ENCODE data around the gene ADAMTS2. TPM values are rescaled to one million over a fixed set of nuclear protein-coding genes. Genes with fewer than 3 reads are reported as not detected.

Gene ADAMTS2
- total and polyA plus RNA-seq, 12 donors = 4.3 to 70.3 (median 22.4) TPM

DNA sequence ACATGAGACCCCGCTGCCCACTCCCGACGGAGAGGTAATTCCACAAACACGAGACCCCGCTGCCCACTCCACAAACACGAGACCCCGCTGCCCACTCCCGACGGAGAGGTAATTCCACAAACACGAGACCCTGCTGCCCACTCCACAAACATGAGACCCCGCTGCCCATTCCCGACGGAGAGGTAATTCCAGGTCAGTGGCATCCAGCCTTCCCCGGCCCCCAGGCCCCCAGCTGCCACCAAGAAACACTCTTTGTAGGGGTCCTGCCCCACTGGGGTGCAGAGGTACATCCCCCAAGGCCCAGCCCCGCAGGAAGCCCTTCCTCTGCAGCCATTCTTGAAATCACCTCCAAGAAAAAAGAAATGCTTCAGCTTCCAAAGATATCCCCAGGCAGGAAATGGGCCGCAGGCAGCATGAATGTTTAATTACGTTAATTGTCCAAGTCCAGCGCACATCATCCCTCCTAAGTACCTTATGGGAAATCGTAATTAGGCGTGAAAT, 115.9 kb downstream of the ADAMTS2 start:
- Histone ChIP-seq H3K27me3 (no peaks in the 10 kb centered on the region), H3K4me3 (no peak overlapping the region), H3K9me3 (replicated peaks in 1 of 3) (no peaks in the 10 kb centered on the region), H3K27ac (no peak overlapping the region), H3K4me1 (replicated peaks in 1 of 2) (no peaks in the 10 kb centered on the region), H3K36me3 (replicated peaks in 1 of 2) (no peaks in the 10 kb centered on the region)
- 81 to 91% (median 86%) methylated on average over 6 to 17 of the region's 20 CpGs for WGBS, 4 donors
- intact Hi-C loops (cut with DNase I) = no loop called here
- DNase-seq = no peak
- TF ChIP-seq, protein P1, sequence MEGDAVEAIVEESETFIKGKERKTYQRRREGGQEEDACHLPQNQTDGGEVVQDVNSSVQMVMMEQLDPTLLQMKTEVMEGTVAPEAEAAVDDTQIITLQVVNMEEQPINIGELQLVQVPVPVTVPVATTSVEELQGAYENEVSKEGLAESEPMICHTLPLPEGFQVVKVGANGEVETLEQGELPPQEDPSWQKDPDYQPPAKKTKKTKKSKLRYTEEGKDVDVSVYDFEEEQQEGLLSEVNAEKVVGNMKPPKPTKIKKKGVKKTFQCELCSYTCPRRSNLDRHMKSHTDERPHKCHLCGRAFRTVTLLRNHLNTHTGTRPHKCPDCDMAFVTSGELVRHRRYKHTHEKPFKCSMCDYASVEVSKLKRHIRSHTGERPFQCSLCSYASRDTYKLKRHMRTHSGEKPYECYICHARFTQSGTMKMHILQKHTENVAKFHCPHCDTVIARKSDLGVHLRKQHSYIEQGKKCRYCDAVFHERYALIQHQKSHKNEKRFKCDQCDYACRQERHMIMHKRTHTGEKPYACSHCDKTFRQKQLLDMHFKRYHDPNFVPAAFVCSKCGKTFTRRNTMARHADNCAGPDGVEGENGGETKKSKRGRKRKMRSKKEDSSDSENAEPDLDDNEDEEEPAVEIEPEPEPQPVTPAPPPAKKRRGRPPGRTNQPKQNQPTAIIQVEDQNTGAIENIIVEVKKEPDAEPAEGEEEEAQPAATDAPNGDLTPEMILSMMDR (IDR thresholded peaks at IDR 0.05) = no peak
- TF ChIP-seq POLR2A (IDR thresholded peaks at IDR 0.05) = no peak

DNA sequence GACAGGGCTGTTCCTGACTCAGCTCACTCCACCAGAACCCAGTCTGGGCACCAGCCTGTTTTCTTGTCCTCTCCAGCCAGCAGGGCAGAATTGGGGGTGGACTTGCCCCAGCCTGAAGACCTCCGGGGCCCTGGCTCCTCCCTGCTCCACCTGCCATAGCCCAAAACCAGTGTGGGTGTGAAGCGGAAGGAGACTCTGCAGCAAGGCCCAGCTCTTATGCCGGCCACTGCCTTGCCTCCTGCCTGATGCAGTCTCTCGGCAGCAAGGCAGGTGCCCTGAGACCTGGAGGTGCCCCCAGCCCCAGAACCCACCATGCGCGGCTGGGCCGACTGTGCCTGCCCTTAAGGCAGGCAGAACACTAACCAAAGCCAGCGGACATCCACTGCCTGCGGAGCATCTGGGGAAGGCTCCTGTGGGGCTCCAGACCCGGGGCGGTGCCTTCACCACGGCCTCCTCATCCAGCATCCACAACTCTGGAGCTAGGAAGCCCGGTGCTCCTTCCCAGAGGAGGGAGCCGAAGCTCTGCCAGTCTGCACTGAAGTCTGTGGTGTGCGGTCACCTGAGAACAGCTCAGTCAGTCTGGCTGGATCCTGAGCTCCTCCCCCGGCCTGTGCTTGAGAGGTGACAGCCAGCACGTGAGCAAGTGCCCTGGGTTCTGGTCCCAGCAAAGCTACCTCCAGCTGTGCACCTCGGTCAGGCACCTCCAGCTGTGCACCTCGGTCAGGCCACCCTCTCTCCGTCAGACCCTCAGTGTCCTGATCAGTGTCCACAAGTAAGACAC, 116.7 kb downstream of the ADAMTS2 start:
- Histone ChIP-seq H3K9me3 (replicated peaks in 1 of 3) (no peaks in the 10 kb centered on the region), H3K27ac (no peak overlapping the region), H3K36me3 (replicated peaks in 1 of 2) (no peaks in the 10 kb centered on the region), H3K27me3 (no peaks in the 10 kb centered on the region), H3K4me1 (replicated peaks in 1 of 2) (no peaks in the 10 kb centered on the region), H3K4me3 (no peak overlapping the region)
- intact Hi-C loops (cut with DNase I) = no loop called here
- peak in 1 of 7 donors; percentile 14 for DNase-seq
- TF ChIP-seq, protein P1 (IDR thresholded peaks at IDR 0.05) = no peak
- TF ChIP-seq POLR2A (IDR thresholded peaks at IDR 0.05) = no peak
- 57 to 87% (median 81%) methylated on average over 1 to 20 of the region's 20 CpGs for WGBS, 4 donors

DNA sequence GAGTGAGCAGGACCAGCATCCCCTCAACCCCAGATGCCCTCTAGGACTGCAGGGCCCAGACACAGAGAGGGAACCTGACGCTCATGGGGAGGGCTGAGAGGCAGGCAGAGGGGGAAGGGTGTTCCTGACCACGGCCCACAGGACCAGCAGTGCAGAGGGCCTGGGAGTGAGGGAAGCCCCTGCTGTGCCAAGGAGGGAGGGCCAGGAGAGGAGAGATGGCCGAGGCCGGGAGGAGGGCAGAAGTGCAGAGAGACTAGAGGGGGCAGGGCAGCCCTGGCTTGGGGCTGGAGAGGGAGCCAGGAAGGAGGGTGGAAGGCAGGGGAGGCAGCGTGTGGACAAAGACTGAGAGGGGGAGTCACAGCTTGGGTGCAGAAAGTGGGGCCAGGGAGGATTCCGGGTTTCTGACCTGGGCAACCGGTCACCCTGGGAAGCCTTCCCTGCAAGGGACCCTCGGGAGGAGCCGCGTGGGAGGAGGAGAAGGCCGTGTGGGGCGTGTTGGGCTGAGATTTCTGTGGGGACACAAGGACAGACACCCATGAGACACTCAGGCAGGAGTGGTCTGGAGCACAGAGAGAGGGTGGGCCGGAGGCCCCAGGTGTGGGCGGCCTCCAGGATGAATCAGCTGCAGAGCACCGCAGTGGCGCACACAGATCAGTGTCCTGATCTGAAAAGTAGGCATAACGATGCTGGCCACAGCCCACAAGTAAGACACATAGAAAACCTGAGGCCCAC, 117.5 kb downstream of the ADAMTS2 start:
- intact Hi-C loops (cut with DNase I) = no loop called here
- no peak for TF ChIP-seq POLR2A (IDR thresholded peaks at IDR 0.05)
- TF ChIP-seq, protein P1 (IDR thresholded peaks at IDR 0.05) = no peak
- DNase-seq = peak in 1 of 7 donors; percentile 16

DNA sequence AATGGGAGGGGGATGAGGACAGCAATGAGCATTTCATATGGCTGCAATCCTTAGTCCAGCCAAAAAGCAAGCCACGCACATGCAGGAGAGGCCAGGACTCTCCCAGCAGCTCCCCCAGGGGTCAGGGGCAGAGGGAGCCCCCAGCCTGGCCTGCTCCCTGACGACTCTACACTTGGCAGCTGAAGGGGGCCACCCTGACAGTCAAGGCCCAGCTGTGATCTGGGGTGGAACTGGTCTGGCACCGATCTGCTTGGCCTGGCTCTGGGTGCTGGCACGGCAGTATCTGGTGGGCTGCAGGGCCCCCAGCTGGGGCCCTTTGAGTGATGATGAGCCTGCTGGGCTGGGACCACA, 118.1 kb downstream of the ADAMTS2 start:
- Histone ChIP-seq H3K4me1 (replicated peaks in 1 of 2) (no peaks in the 10 kb centered on the region), H3K36me3 (replicated peaks in 1 of 2) (no peaks in the 10 kb centered on the region), H3K9me3 (replicated peaks in 1 of 3) (no peaks in the 10 kb centered on the region), H3K27ac (no peak overlapping the region), H3K27me3 (no peaks in the 10 kb centered on the region), H3K4me3 (no peak overlapping the region)
- 44 to 80% (median 69%) methylated on average over 1 to 4 of the region's 4 CpGs for WGBS, 4 donors
- intact Hi-C loops (cut with DNase I) = no loop called here
- DNase-seq = peak in 1 of 7 donors; percentile 8
- TF ChIP-seq POLR2A (IDR thresholded peaks at IDR 0.05) = no peak
- TF ChIP-seq, protein P1 (IDR thresholded peaks at IDR 0.05) = no peak

More for the DNA sequence above, 117.5 kb downstream of the ADAMTS2 start:
- no peak overlapping the region for H3K27ac ChIP-seq
- H3K4me3 ChIP-seq = no peak overlapping the region
- WGBS, 4 donors = 74 to 80% (median 76%) methylated on average over 17 of the region's 17 CpGs
- H3K9me3 ChIP-seq (replicated peaks in 1 of 3) = no peaks in the 10 kb centered on the region
- H3K36me3 ChIP-seq (replicated peaks in 1 of 2) = no peaks in the 10 kb centered on the region
- no peaks in the 10 kb centered on the region for H3K4me1 ChIP-seq (replicated peaks in 1 of 2)
- H3K27me3 ChIP-seq = no peaks in the 10 kb centered on the region
